Heart left ventricle (tissue), 16 donors: Measurements from ENCODE around the gene GALNT10. TPM values are rescaled to one million over a fixed set of nuclear protein-coding genes. Genes with fewer than 3 reads are reported as not detected.
A peak's percentile ranks its signal among the peaks of the same experiment; 100 is the strongest.

ENCODE experiments used
- ATAC-seq, 4 donors: fragments of 200-7000 bp; cut with Tn5 transposase; one replicate each; pipeline ENCODE4 v1.9.1; 2020 to 2022; ENCODE audit warnings: moderate library complexity in 4 of 4, mild to moderate bottlenecking in 3 of 4, moderate number of reproducible peaks in 1 of 4
- DNase-seq, 5 donors: peaks; one replicate each; pipeline ENCODE4 v3.0.0-alpha.2; 2020
- H3K27ac ChIP-seq, 12 donors: fragments of 200-600 bp; sonication (generic) in 4 of 12; one replicate each; pipeline versions ENCODE4 v1.5.0 to v1.8.0; 2016 to 2022; ENCODE audit warnings: mild to moderate bottlenecking in 2 of 12
- H3K27me3 ChIP-seq, 9 donors: fragments of 200-600 bp; sonication (generic) in 2 of 9; one replicate each; pipeline versions ENCODE4 v1.5.1 to v1.8.0; 2016 to 2022; ENCODE audit warnings: mild to moderate bottlenecking in 3 of 9
- H3K36me3 ChIP-seq, 9 donors: fragments of 200-600 bp; sonication (generic) in 2 of 9; one replicate each; pipeline versions ENCODE4 v1.5.0 to v1.8.0; 2018 to 2022; ENCODE audit warnings: mild to moderate bottlenecking in 2 of 9
- H3K4me1 ChIP-seq, 12 donors: fragments of 200-600 bp; sonication (generic) in 4 of 12; one replicate each; pipeline versions ENCODE4 v1.5.0 to v1.8.0; 2016 to 2022; ENCODE audit warnings: mild to moderate bottlenecking in 3 of 12
- H3K4me3 ChIP-seq, 12 donors: fragments of 200-600 bp; sonication (generic) in 4 of 12; one replicate each; pipeline versions ENCODE4 v1.5.0 to v1.8.0; 2017 to 2022; ENCODE audit warnings: mild to moderate bottlenecking in 9 of 12, moderate library complexity in 4 of 12
- H3K9me3 ChIP-seq, 12 donors: fragments of 200-600 bp; sonication (generic) in 4 of 12; one replicate each; pipeline versions ENCODE4 v1.5.0 to v1.8.0; 2016 to 2022; ENCODE audit warnings: mild to moderate bottlenecking in 1 of 12
- POLR2A ChIP-seq, 2 donors: fragments of 450-650 bp; IDR thresholded peaks; one replicate each; pipeline ENCODE4 v1.6.1; 2017; ENCODE audit warnings: antibody characterized with exemption in 2 of 2, mild to moderate bottlenecking in 2 of 2, moderate library complexity in 2 of 2
- WGBS, 4 donors: extraction: QIAGEN DNeasy Blood & Tissue Kit in 2 of 4; methylation state at CpG; one replicate each; pipeline versions ENCODE4 v1.1.5 to v1.1.7; 2013 to 2018; 5-methylcytosine and 5-hydroxymethylcytosine counted together
- intact Hi-C, 10 donors: fragments of 100-400 bp; cut with DNase I; formaldehyde crosslinking; loops; one replicate each; pipeline versions ENCODE4 v1.11.1 to v1.14.2; 2022
- polyA plus RNA-seq, 2 donors: library from polyadenylated mRNA; stranded (reverse); fragments of 200-250 nt; gene quantifications; one replicate each; pipeline ENCODE4 v1.2.3, GENCODE V29; 2013
- total RNA-seq, 9 donors: library from RNA; depleted of rRNA in 2 of 9; stranded (reverse); fragments of >200 nt in 2 of 9; fragmentation: NEBNext Ultra II Directional in 3 of 9; extraction: Animal tissue kit (Norgen Biotek cat#: 25700) in 3 of 9; gene quantifications; one replicate each; pipeline versions ENCODE4 v1.1.0 to v1.2.4, GENCODE V29; 2016 to 2023
- TF ChIP-seq, protein P1 (sequence below), 12 donors: fragments of 200-600 bp; sonication (generic) in 4 of 12; IDR thresholded peaks; one replicate each; pipeline versions ENCODE4 v1.5.0 to v1.8.0; 2018 to 2022; ENCODE audit warnings: antibody characterized with exemption in 12 of 12, mild to moderate bottlenecking in 5 of 12
- donor health status: ischemic (EF 13 %, LVEDD 7.1; RV severe dilation, severe dysfunction).
- donor health status: healthy with polysubstance abuse.
- donor health status: DM: no; HTN: yes; CAD: no.
- donor health status: DM: no; HTN: no; CAD: no.
- donor health status: ischemic (EF 25% LVEDD 6.9; RV normal size, moderate dysfunction).
- donor health status: ischemic (EF 25% LVEDD 5.7; RV mildly dilated, moderate dysfunction).
- donor health status: healthy.
- donor health status: DM: yes; HTN: yes; CAD: no.
- donor health status: ischemic (EF 35%, LVEDD 5.7; RV mildly dilated, moderate dysfunction).
- donor health status: nonischemic (EF 11% LVEDD 7.7; RV severe dilation, severe dysfunction).
- donor health status: DM: yes; HTN: yes; CAD: no.
- donor health status: PGD.
- donor health status: ischemic (EF 29% LVEDD 5.4; RV normal size, mild dysfunction).
- donor health status: nonischemic (EF 23%, LVEDD 6.1; RV moderate dilation, normal function).

GALNT10 gene
- total and polyA plus RNA-seq, 11 donors, result 2.7 to 20.7 (median 14.4) TPM

GRCh38 chr5:154196955-154197652, 6.6 kb downstream of the GALNT10 start:
- Histone ChIP-seq H3K36me3 (peaks cover 0 to 16% (median 0%) of the 10 kb centered on the region in 9 donors), H3K4me3 (no peak overlapping the region), H3K27me3 (no peaks in the 10 kb centered on the region), H3K27ac (peak overlapping the region in 1 of 12 donors; percentile 32), H3K4me1 (peaks cover 0 to 54% (median 22%) of the 10 kb centered on the region in 12 donors), H3K9me3 (no peaks in the 10 kb centered on the region)
- 32 to 39% (median 33%) methylated on average over 8 of the region's 8 CpGs for WGBS, 4 donors
- no peak for DNase-seq
- peak; percentile 39 to 68 (median 52) for ATAC-seq
- TF ChIP-seq, protein P1, sequence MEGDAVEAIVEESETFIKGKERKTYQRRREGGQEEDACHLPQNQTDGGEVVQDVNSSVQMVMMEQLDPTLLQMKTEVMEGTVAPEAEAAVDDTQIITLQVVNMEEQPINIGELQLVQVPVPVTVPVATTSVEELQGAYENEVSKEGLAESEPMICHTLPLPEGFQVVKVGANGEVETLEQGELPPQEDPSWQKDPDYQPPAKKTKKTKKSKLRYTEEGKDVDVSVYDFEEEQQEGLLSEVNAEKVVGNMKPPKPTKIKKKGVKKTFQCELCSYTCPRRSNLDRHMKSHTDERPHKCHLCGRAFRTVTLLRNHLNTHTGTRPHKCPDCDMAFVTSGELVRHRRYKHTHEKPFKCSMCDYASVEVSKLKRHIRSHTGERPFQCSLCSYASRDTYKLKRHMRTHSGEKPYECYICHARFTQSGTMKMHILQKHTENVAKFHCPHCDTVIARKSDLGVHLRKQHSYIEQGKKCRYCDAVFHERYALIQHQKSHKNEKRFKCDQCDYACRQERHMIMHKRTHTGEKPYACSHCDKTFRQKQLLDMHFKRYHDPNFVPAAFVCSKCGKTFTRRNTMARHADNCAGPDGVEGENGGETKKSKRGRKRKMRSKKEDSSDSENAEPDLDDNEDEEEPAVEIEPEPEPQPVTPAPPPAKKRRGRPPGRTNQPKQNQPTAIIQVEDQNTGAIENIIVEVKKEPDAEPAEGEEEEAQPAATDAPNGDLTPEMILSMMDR (IDR thresholded peaks at IDR 0.05), result peak in 11 of 12 donors; percentile 7 to 52 (median 36)
- TF ChIP-seq POLR2A (IDR thresholded peaks at IDR 0.05), result no peak
- intact Hi-C loops, result loop anchor here in 2 of 10 donors (5.0 to 10.0 kb wide), 2 partner anchors 68 to 205 kb away; no protein-coding TSS in a partner anchor

DNA sequence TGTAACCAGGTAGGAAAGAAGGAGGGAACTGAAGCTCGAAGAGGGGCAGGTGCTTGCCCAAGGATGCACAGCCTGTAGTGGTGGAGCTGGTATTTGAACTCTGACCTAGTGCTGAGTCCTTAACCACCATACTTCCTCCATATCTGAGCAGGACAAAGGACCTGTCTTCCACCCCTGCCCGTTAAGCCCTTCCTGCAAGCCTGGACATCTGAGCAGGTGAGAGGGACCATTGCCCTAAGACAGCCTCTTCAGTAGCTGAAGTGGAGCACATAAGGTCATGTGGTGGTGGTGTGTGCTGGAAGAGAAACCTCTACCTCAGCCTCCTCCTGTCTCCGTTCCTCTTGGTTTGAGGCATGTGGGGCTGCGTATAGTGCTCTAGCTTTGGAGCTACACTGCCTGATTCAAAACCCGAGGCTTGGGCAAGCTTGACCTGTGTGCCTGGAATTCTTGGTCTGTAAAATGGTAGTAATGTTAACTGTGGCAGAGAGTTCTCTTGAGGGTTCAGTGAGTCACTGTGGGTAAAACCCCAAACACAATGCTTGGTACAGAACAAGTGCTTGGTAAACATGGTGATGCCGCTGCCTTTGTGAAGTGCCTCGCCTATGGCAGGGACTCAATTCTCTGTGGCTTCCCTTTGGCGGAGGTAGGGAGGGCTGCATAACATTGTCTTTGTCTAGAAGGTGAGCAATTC, 7.4 kb downstream of the GALNT10 start:
- Histone ChIP-seq H3K27ac (peak overlapping the region in 1 of 12 donors; percentile 32), H3K4me1 (peaks cover 0 to 54% (median 24%) of the 10 kb centered on the region in 12 donors), H3K4me3 (no peak overlapping the region), H3K27me3 (no peaks in the 10 kb centered on the region), H3K9me3 (no peaks in the 10 kb centered on the region), H3K36me3 (peaks cover 0 to 16% (median 0%) of the 10 kb centered on the region in 9 donors)
- 90 to 92% (median 91%) methylated on average over 8 of the region's 8 CpGs for WGBS, 4 donors
- DNase-seq (no peak), ATAC-seq (no peak)
- intact Hi-C loops, result loop anchor here in 2 of 10 donors (5.0 to 10.0 kb wide), 2 partner anchors 67 to 204 kb away; no protein-coding TSS in a partner anchor
- no peak for TF ChIP-seq POLR2A (IDR thresholded peaks at IDR 0.05)
- TF ChIP-seq, protein P1 (IDR thresholded peaks at IDR 0.05), result no peak

- no peak overlapping the region for H3K27ac ChIP-seq
- TF ChIP-seq POLR2A (IDR thresholded peaks at IDR 0.05), result no peak
- TF ChIP-seq, protein P1 (IDR thresholded peaks at IDR 0.05), result no peak
- H3K4me3 ChIP-seq, result no peak overlapping the region
- intact Hi-C loops, result loop anchor here in 2 of 10 donors (5.0 to 10.0 kb wide), 2 partner anchors 66 to 204 kb away; no protein-coding TSS in a partner anchor
- ATAC-seq (no peak), DNase-seq (no peak)
- WGBS, 4 donors, result 73 to 96% (median 83%) methylated on average over 4 of the region's 4 CpGs
- H3K27me3 ChIP-seq, result no peaks in the 10 kb centered on the region
- H3K9me3 ChIP-seq, result no peaks in the 10 kb centered on the region
- H3K4me1 ChIP-seq, result peaks cover 0 to 50% (median 28%) of the 10 kb centered on the region in 12 donors
- peaks cover 0 to 16% (median 0%) of the 10 kb centered on the region in 9 donors for H3K36me3 ChIP-seq
Measured at GRCh38 chr5:154198611-154199230, 8.2 kb downstream of the GALNT10 start.
